Hematopoietic multipotent progenitor cell treated with erythropoietin and hydrocortisone succinate and interleukin-3 and kit ligand, for 8 days (in vitro differentiated cells): Measurements from ENCODE around the gene MARK2.

Source experiments
- DNase-seq: peaks from one replicate; pipeline ENCODE4 v3.0.0-alpha.2; 2015

MARK2 gene

GRCh38 chr11:63911440-63911839 lies 72.5 kb downstream of the MARK2 start:
- no peak for DNase-seq

DNA sequence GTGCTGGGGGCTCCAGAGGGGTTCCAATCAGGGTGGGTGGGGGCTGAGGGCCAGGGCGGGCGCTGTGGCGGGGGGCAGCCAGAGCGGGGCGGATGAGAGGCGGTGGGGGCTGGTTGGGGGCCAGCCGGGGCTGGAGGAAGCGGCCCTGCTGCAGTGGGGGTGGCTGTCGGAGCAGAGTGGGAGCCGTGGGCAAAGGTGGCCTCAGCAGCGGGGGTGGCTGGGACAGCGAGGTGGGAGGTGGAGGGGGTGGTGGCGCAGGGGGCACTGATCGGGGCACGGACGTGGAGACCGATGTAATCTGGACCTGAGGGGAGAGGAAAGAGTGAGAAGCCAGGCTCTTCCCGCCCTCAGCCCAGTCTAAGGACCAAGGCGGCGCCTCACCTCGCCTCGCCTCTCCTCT lies 73.0 kb downstream of the MARK2 start:
- no peak for DNase-seq

DNA sequence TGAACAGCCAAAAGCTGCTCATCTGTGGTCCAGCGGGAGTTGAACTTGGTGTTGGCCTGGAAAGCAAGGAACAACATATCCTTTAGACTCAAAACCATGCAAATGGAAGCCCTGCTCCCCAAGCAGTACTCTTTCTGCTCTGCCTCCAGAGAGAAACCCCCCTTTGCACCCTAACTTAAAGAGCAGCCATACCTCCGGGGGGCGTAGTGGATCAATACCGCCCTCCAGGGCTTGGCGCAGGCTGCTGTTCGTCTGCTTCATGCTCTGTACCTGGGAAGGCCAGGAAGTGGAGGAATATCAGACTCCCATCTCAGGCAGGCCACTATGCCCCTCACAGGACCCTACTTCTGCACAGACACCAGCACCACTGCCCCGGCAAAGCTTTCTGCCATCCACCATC lies 73.8 kb downstream of the MARK2 start:
- no peak for DNase-seq

- DNase-seq: no peak
Observed at GRCh38 chr11:63913866-63914830, 75.2 kb downstream of the MARK2 start.

- DNase-seq: no peak
Observed at GRCh38 chr11:63914896-63915691, 76.2 kb downstream of the MARK2 start.

DNA sequence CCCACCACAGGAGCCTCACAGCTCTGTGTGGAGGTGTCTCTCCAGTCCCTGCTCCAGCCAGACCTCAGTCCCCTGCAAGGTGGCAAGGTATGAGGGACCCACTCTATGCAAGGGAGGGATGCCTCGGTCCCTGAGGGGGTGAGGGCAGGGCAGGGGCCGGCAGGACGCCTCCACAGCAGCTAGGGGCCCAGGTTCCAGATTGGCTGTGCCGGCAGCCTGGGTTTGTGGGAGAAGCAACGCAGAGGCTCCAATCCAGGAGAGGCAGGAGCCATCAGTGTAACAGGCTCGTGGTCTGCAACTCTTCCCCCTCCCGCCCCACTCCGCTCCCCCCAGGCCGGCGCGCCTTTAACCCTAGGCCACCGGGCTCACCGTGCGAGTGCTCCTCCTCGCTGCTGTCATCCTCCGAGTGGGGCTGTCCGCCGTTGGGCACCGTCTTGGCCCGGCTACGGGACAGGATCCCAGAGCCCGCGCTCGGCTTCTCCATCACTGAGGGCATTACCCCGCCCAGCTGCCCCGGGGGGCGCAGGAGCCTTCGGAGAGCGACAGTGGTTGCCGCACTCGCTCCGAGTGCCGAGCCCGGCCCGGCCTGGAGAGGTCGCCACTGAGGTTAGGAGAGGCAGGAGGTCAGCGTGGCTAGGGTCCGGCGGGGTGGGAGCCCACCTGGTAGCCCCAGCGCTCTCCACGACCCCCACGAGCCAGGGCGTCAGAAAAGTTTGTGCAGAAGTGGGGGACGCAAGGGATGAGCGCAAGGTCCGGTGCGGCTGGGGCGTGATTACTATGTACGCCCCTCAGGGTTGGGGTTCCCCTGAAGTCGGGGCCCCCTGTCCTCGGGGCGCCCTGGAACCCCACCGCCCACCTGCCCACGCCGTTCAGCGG lies 77.3 kb downstream of the MARK2 start:
- no peak for DNase-seq

GRCh38 chr11:63916837-63917691 lies 78.2 kb downstream of the MARK2 start, which contains the start of gene RCOR2:
TSS of gene RCOR2 (minus strand) at chr11:63917164. CDS start at chr11:63916456, 708 bp downstream.
- DNase-seq: peak; percentile 50

DNA sequence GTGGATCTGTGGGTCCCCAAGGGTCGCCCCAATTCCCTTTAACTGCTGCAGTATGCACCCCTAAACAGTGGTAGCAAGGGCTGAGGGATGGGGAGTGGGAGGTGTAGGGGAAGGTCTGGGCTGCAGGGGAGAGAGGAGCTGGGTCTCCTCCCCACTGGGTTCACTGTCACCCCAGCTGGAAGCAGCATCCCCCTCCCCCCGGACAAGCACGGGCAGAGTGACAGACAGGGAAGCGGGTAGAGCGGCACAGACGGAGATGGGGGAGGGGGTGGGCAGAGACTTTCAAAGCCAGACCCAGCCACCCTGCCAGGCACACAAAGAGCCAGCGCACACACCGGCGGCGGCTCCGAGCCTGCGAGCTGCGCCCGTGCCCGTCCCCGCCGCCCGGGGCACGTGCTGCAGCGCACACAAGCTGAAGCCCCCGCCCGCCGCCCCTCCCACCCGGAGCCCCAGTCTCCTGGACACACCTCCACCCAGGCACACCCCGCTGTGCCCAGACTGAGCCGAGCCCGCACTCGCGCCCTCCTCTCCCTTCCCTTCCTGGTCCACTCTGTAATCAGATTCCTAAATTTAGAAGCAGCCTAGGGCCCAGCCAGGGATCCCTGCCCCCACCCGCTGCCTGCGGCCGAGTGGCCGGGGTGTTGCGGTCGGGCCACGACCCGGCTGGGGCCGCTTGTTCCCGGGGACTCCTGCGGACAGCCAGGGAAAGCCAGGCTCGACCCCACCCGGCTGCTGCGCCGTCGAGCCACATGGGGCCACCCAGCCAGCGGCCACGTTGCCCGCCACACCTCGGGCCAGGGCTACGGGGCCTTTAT lies 79.0 kb downstream of the MARK2 start:
- DNase-seq: peak; percentile 6

GRCh38 chr11:63918507-63919191 lies 79.7 kb downstream of the MARK2 start:
- DNase-seq: no peak

DNA sequence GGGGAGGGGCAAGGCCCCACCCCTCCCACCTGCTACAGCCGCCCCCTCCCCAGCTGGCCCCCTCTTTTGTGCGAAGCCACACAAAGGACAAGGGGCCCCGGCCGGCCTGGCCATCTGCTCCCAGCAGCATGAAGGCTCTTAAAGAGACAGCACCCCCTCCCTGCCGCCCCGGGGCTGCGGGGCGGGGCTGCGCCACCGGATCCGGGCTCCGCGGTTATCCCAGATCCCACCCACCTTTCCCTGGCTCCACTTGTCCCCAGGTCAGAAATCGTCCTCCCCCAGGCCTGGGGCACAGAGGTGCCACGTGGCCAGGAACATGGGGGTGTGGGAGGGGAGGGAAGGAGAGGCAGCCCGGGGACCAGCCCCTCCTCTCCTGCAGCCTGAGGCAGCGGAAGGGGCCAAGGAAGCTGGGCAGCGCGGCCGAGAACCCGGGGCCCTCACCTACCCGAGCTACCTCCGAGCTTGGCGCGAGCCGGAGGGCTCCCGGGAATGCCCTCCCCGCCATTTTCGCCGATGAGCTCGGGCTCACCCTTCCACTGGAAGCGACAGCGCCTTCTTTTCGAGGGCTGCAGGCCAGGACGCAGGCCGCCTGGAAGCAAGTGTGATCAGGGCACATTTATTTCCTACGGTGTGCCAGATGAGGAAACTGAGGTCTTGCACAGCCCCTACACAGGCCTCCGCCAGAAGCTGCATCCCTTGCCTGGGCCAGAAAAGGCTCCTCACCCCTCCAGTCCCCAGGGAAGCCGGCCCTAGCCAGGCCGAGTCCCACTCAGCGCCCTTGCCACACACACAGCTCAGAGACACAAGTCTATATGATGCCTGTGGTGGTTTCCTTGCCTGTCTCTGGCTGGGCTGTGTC lies 80.6 kb downstream of the MARK2 start:
- DNase-seq: no peak

DNA sequence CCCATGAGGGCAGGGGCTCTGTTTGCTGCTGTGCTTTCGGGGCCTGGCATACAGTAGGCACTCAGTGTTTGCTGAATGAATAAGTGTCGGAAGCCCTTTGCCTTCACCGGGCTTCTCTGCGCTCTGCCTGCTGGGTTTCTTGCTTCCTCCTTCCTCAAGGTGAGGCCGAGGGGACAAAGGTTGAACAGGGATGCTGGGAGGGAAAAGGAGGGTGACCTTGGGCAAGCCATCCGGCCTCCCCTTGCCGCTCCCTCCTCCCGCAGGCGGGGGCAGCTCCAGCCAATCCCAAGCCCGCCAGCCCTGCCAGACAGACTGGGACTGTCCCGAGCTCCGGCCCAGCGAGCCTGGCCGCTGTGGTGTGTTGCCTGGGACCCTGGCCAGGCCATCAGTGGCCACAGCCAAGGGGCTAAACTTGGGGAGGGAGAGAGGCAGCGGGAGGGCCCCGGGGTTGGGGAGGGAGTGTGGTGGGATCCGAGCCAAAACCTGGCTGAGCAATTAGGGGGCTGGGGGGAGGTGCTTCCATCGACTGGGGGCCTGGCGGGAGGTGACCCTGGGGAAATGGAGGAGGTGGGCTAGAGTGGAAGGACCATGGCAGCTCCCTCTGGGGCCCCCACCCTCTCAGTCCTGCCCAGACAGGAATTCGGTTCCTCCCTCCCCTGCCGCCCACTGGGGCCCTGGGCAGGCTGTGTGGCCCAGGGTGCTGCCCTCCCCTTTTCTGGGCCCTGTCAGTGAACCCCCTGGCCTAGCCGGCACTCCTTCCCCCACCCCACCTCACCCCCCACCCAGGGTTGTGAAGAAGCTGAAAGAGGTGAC lies 81.4 kb downstream of the MARK2 start:
- DNase-seq: no peak

DNA sequence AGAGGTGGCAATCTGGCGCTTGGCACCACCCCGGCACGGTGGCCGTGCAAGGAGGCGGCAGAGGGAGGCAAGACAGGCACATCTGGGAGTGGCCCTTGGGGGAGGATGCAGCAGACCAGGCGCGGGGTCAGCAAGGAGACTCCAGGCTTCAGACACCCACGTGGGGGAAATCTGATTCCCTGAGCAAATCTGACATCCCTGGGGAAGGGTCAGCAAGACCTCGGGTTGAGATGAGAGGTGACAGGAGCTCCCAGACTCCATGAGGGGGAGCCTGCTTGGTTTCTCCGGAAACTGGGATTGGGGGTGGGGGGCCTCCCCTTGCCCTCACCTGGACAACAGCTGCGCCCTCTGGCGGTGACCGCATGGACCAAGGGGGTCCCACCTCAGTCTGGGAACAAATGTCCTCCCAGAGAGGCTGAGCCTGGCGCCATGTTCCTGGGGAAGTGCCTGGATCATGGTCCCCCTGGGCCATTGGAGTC lies 82.1 kb downstream of the MARK2 start:
- no peak for DNase-seq

DNA sequence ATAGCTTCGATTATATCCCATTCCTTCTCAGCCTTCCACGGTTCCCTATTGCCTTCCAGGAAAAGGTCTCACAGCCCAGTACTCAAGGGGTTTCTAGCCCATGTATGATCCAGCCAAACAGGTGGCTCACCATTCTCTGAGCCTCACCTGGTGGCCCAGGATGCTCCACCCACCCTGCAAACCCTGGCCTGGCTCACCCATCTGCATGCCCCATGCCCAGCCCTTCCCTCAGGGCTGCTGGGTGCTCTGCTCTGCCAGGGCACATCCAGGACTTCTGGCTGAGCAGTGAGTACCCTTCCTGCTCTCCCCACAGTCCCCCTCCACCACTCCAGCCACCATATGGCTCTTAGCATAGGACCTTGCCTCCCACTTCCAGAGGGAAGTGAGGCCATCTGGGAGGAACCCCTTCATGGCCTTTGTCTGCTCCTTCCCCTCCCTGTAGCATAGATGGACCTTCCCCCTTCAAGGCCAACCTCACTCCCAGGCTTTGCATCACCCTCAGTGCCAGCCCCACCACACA lies 83.8 kb downstream of the MARK2 start:
- DNase-seq: no peak

GRCh38 chr11:63923319-63923718 lies 84.4 kb downstream of the MARK2 start:
- no peak for DNase-seq

DNA sequence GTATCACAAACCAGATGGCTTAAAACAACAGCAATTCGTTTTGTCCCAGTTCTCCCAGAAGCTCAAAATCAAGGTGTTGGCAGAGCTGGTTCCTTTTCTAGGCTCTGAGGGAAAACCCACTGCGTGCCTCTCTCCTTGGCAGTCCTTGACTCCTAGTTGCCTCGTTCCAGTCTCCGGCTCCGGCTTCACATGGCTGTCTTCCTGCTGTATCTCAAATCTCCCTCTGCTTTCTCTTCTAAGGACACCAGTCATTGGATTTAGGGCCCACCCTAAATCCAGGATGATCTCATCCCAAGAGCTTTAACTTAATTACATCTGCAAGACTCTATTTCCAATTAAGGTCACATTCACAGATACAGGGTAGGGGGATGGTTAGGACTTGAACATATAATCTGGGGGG lies 90.7 kb downstream of the MARK2 start:
- no peak for DNase-seq

- no peak for DNase-seq
Observed at GRCh38 chr11:63931045-63931444, 92.1 kb downstream of the MARK2 start.

DNA sequence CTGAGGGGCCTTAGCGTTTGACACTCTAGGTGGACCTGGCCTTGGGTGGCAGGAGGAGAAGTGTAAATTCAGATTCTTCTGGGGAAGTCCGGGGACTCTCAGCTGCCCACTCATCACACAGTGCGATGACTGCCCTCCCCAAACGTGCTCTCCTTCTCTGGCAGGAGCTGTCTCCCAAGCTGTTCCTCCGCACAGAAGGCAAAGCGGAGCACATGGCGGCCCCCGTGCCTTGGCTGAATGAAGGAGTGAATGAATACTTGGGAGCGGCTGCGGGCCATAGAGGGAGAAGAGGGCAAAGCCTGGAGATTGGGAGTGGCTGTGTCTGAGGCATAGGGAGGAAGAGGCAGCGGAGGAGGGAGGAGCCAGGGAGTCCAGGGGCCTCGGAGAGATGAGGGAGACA lies 93.0 kb downstream of the MARK2 start:
- no peak for DNase-seq

GRCh38 chr11:63933459-63933858 lies 94.5 kb downstream of the MARK2 start:
- no peak for DNase-seq
